Coronary artery (tissue), 2 donors: ENCODE measurements around the gene RBM38.

Experiments used
- DNase-seq: peaks from one replicate; pipeline ENCODE4 v3.0.0-alpha.2; 2017; ENCODE audit warnings: low spot score
- H3K27ac ChIP-seq, 2 donors: fragments of 200-600 bp; sonication (generic); one replicate each; pipeline ENCODE4 v1.5.1; 2016 to 2019
- H3K4me3 ChIP-seq: fragments of 200-600 bp; sonication (generic); 2 replicates; pipeline ENCODE4 v1.5.1; 2016; ENCODE audit warnings: mild to moderate bottlenecking, moderate library complexity
- TF ChIP-seq, protein P1 (sequence below): fragments of 200-600 bp; sonication (generic); IDR thresholded peaks from one replicate; pipeline ENCODE4 v1.5.1; 2019; ENCODE audit warnings: antibody characterized with exemption

RBM38 gene

DNA sequence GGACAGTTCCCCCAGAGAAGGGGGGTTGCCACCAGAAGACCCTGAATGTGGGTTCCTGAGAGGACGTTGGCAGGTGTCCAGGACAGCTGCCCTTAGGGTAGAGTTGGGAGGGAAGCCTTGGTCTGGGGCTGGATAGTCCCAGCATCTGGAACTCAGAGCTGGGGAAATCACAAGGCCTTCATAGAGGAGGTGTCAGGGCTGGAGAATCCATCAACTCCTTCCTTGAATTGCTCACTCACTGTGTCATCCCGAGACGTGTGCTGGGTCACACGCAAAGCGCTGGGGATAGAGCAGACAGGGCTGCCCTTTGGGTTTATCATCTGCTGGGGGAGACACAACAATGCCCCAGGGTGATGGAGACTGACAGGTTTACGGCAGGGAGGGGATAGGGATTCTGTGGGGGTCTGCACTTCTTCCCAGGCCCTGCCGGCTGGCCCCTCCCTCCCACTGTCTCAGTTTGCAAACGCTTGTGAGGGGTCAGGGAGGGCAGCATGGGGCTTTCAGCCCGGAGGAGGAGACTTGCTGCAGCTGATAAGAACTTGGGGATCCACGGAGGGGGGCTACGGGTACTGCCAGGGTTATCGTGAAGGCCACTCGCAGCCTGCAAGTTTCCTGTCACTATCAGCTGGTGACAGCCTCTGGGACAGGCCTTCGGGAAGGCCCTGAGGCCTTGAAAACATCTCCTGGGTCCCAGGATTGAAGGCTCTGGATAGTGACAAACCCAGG is 18.6 kb downstream of the RBM38 start:
- no peak overlapping the region for H3K4me3 ChIP-seq
- no peak for DNase-seq
- H3K27ac ChIP-seq: no peak overlapping the region
- TF ChIP-seq, protein P1, sequence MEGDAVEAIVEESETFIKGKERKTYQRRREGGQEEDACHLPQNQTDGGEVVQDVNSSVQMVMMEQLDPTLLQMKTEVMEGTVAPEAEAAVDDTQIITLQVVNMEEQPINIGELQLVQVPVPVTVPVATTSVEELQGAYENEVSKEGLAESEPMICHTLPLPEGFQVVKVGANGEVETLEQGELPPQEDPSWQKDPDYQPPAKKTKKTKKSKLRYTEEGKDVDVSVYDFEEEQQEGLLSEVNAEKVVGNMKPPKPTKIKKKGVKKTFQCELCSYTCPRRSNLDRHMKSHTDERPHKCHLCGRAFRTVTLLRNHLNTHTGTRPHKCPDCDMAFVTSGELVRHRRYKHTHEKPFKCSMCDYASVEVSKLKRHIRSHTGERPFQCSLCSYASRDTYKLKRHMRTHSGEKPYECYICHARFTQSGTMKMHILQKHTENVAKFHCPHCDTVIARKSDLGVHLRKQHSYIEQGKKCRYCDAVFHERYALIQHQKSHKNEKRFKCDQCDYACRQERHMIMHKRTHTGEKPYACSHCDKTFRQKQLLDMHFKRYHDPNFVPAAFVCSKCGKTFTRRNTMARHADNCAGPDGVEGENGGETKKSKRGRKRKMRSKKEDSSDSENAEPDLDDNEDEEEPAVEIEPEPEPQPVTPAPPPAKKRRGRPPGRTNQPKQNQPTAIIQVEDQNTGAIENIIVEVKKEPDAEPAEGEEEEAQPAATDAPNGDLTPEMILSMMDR: no peak

DNA sequence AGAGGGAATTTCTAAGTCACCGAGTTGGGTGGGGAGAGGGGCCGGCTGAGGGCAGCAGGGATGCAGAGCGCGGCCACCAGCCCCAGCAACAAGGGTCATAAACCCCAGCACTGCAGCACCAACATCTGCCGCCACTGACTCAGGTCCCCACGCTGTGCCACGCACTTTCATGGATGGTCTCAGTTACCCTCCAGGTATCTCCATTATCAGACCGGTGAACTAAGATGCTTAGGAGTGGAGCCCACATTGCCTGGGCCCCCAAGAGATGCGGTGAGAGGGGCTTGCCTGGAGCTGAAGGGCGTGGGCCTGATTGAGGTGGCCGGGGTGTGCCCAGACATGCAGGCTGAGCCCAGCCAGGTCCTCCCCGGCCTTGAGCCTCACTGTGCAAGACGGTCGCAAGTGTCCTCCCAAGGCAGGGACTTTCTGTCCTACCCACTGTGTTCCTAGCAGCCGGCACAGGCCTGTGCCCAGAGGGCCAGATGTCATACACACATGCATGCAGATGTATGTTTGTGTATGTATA is 19.3 kb downstream of the RBM38 start:
- DNase-seq: no peak
- no peak overlapping the region for H3K27ac ChIP-seq
- no peak overlapping the region for H3K4me3 ChIP-seq
- TF ChIP-seq, protein P1: no peak

DNA sequence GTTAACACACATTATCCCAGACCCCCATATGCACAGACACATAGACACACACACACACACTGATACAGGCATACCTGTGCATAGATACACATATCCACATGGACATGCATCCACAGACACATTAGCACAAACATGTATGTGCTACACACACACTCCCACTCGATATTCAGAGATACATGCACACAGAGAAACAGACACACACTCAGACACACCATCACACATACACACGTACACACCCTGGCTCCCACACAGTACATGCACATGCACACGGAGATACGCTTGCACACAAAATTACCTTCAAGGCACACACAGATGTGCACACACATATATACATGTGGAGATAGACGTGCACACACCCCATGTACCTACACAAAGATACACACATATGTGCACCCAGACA is 19.7 kb downstream of the RBM38 start:
- no peak for DNase-seq
- no peak overlapping the region for H3K27ac ChIP-seq
- TF ChIP-seq, protein P1: no peak
- H3K4me3 ChIP-seq: no peak overlapping the region

DNA sequence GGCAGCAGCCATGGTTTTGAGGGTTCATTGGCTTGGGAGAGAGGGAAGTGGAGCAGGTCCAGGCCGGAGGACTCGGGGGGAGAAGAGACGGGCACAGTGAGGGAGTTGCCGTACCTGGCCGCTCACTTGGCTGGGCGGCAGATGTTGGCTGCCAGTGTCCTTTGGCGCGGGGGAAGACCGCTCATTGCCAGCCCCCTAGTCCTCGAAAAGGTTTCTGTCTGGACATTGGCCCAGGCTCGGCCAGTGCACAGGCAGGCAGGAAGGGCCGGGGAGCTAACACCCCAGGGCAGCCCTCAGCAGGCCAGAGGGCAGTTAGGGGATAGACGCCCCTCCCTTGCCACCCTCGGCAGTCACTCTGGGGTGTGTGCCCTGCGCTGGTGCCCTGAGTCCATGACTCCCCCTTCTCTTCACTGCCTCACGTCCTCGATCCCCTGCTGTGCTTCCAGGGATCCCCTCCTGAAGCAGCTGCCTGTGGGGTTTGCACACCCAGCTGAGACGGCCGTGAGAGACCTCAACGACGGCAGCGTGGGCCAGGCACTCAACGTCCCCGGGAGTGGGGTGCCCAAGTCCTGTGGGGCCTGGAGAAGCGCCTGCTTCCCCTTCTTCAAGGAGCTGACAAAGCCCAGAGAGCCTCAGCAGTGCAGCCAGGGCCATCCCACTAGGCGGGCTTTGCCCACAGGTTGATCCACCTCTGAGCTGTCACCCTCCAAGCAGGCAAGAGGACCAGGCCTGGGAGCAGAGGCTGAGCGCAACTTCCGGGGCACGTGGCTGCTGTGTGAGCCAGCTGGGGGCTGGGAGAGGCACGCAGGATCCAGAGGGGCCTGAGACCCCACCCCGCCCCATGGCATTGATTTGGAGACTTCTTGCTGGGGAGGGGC is 20.4 kb downstream of the RBM38 start:
- DNase-seq: no peak
- no peak overlapping the region for H3K4me3 ChIP-seq
- no peak overlapping the region for H3K27ac ChIP-seq
- TF ChIP-seq, protein P1: no peak

DNA sequence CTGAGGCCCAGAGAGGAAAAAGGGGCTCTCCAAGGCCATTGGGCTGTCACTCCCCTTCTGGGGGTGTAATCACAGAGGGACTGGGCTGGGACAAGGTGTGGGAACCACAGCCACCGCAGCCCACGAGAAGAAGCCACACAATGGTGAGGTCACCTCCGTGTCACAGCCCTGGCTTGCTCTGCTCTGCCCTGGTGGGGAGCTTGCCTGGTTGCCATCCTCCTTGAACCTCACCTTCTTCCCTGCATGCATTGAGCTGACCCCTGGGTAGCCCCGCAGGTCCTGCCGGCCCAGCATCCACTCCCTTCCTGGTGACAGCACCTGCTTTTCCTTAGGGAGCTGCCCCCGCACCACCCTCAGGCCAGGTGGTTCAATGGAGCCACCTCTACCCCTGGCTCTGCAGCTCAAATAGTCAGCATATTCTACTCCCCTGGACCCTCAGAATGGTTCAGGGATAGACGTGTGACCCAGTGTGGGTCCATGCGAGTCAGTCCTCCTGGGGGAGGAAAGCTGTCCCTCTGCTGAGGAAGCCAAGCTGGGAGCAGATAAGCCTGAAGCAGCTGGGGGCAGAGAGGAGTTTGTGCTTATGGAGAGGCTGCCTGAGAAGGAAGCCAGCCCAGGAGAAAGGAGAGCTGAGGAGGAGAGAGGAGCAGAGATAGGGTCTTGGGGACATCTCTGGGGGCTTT is 21.3 kb downstream of the RBM38 start:
- no peak overlapping the region for H3K4me3 ChIP-seq
- no peak overlapping the region for H3K27ac ChIP-seq
- DNase-seq: no peak
- TF ChIP-seq, protein P1: no peak

DNA sequence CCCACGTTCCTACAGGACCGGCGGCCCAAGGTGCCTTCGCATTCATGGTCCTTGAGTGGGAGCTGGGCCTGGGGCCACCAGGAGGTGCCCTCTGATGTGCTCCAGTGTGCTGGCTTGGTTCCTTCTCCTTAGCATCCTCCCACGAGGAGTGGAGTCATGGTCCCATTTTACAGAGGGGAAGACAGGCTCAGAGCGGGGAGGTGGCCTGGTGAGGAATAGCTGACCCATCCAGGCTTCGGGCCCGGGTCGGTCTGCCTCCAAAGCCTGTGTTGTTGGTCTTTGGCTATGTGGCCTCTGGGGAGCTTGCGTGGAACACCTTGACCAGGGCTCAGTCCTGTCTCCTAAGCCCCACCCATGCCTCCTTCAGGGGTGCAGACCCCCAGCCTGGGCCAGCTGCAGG is 22.8 kb downstream of the RBM38 start:
- no peak for DNase-seq
- TF ChIP-seq, protein P1: no peak
- Histone ChIP-seq H3K27ac (no peak overlapping the region), H3K4me3 (no peak overlapping the region)
